GM12878 (cell line): Measurements from ENCODE around the gene BBS9. TPM values are rescaled to one million over a fixed set of nuclear protein-coding genes. Genes with fewer than 3 reads are reported as not detected.
A peak's percentile ranks its signal among the peaks of the same experiment; 100 is the strongest.

Experiments
- BACH1 ChIP-seq: fragments of 450-650 bp; IDR thresholded peaks from 2 replicates; pipeline ENCODE4 v1.6.1; 2017; ENCODE audit warnings: mild to moderate bottlenecking, borderline replicate concordance
- BMI1 ChIP-seq: fragments of 450-650 bp; IDR thresholded peaks from 2 replicates; pipeline ENCODE4 v1.6.1; 2016; ENCODE audit warnings: mild to moderate bottlenecking, moderate library complexity, borderline replicate concordance
- CHD2 ChIP-seq: IDR thresholded peaks from 2 replicates; pipeline ENCODE4 v1.6.1; 2011; ENCODE audit warnings: low read depth, low read length, improper control_type of control experiment, borderline replicate concordance
- CREB1 ChIP-seq: IDR thresholded peaks from 2 replicates; pipeline ENCODE4 v1.6.1; 2012; ENCODE audit warnings: low read depth, mild to moderate bottlenecking, inconsistent platforms
- EGR1 ChIP-seq, 2 experiments: IDR thresholded peaks; 1 replicate in 1 of 2; 2 replicates in 1 of 2; pipeline ENCODE4 v1.6.1; 2011 to 2012; ENCODE audit warnings: low read depth in 2 of 2, low read length in 2 of 2, borderline replicate concordance in 1 of 2, mild to moderate bottlenecking in 1 of 2, moderate library complexity in 1 of 2
- ETV6 ChIP-seq, 2 experiments: fragments of 450-650 bp in 1 of 2; IDR thresholded peaks in 1 of 2; conservative IDR thresholded peaks in 1 of 2; 2 replicates each; pipeline ENCODE4 v1.6.1; 2014; ENCODE audit warnings: antibody characterized with exemption in 1 of 2, borderline replicate concordance in 1 of 2, low read depth in 1 of 2, mild to moderate bottlenecking in 1 of 2, moderate library complexity in 1 of 2
- HCFC1 ChIP-seq: fragments of 150-350 bp; IDR thresholded peaks from 2 replicates; pipeline ENCODE4 v1.6.1; 2014; ENCODE audit warnings: low read length
- HDGF ChIP-seq: fragments of 450-650 bp; IDR thresholded peaks from 2 replicates; pipeline ENCODE4 v1.6.1; 2016; ENCODE audit warnings: antibody characterized with exemption
- IKZF1 ChIP-seq: fragments of 450-650 bp; conservative IDR thresholded peaks from 2 replicates; pipeline ENCODE4 v1.6.1; 2017; ENCODE audit warnings: antibody characterized with exemption, mild to moderate bottlenecking
- LARP7 ChIP-seq: fragments of 450-650 bp; IDR thresholded peaks from 2 replicates; pipeline ENCODE4 v1.6.1; 2017; ENCODE audit warnings: mild to moderate bottlenecking
- MTA2 ChIP-seq: fragments of 450-650 bp; IDR thresholded peaks from 2 replicates; pipeline ENCODE4 v1.6.1; 2016; ENCODE audit warnings: low read depth, mild to moderate bottlenecking, moderate library complexity
- MXI1 ChIP-seq: fragments of 150-350 bp; IDR thresholded peaks from 2 replicates; pipeline ENCODE4 v1.6.1; 2011; ENCODE audit warnings: low read depth, mild to moderate bottlenecking, inconsistent platforms, low read length, improper control_type of control experiment
- NR2C1 ChIP-seq: fragments of 450-650 bp; IDR thresholded peaks from 2 replicates; pipeline ENCODE4 v1.6.1; 2017; ENCODE audit warnings: antibody characterized with exemption, mild to moderate bottlenecking, moderate library complexity
- NRF1 ChIP-seq: conservative IDR thresholded peaks from 2 replicates; pipeline ENCODE4 v1.6.1; 2011; ENCODE audit warnings: mild to moderate bottlenecking, low read depth, low read length, improper control_type of control experiment
- RAD51 ChIP-seq: fragments of 450-650 bp; IDR thresholded peaks from 2 replicates; pipeline ENCODE4 v1.6.1; 2016; ENCODE audit warnings: moderate library complexity, mild to moderate bottlenecking, inconsistent platforms
- RUNX3 ChIP-seq: IDR thresholded peaks from 2 replicates; pipeline ENCODE4 v1.6.1; 2012; ENCODE audit warnings: low read length, inconsistent platforms
- SIN3A ChIP-seq: IDR thresholded peaks from 2 replicates; pipeline ENCODE4 v1.6.1; 2012; ENCODE audit warnings: low read depth, low read length, improper control_type of control experiment
- SIX5 ChIP-seq: IDR thresholded peaks from 2 replicates; pipeline ENCODE4 v1.6.1; 2011; ENCODE audit warnings: mild to moderate bottlenecking, low read depth, low read length, moderate library complexity; ENCODE audit not compliant: severe bottlenecking
- SMC3 ChIP-seq: IDR thresholded peaks from 2 replicates; pipeline ENCODE4 v1.6.1; 2011; ENCODE audit warnings: low read length, improper control_type of control experiment, borderline replicate concordance
- SP1 ChIP-seq: IDR thresholded peaks from one replicate; pipeline ENCODE4 v1.6.1; 2011; ENCODE audit warnings: low read depth, low read length
- TCF12 ChIP-seq: IDR thresholded peaks from 2 replicates; pipeline ENCODE4 v1.6.1; 2011; ENCODE audit warnings: low read depth, mild to moderate bottlenecking, low read length
- polyA plus RNA-seq, 11 experiments: library from polyadenylated mRNA; depleted of rRNA in 4 of 11; unstranded in 6 of 11; stranded (reverse) in 5 of 11; fragments of >200 nt; fragmentation: Nextera tagmentation in 4 of 11; fragmentation: Illumina TruSeq in 1 of 11; extraction: Ambion mirVana in 4 of 11; extraction: Trizol in 1 of 11; gene quantifications; 1 replicate in 1 of 11; 2 replicates in 10 of 11; pipeline versions ENCODE4 v1.2.1 to v1.2.3, GENCODE V29; 2011 to 2016; ENCODE audit warnings: inconsistent platforms in 2 of 11, missing spikeins in 2 of 11, low read depth in 1 of 11
- total RNA-seq, 4 experiments: library from RNA; depleted of rRNA in 3 of 4; stranded (reverse); fragments of >200 nt in 3 of 4; fragmentation: Illumina TruSeq in 1 of 4; extraction: Trizol in 1 of 4; gene quantifications; 2 replicates each; pipeline versions ENCODE4 v1.2.1 to v1.2.3, GENCODE V29; 2013 to 2021
- TF ChIP-seq, protein P1 (sequence below): fragments of 150-350 bp; IDR thresholded peaks from 2 replicates; pipeline ENCODE4 v1.6.1; 2014; ENCODE audit warnings: mild to moderate bottlenecking, low read depth, low read length
- TF ChIP-seq, protein P2 (sequence below): fragments of 450-650 bp; IDR thresholded peaks from 2 replicates; pipeline ENCODE4 v1.6.1; 2016; ENCODE audit warnings: mild to moderate bottlenecking, moderate library complexity, borderline replicate concordance
- TF ChIP-seq, protein P3 (sequence below): IDR thresholded peaks from 2 replicates; pipeline ENCODE4 v1.6.1; 2011; ENCODE audit warnings: mild to moderate bottlenecking, low read depth, low read length, moderate library complexity; ENCODE audit not compliant: insufficient replicate concordance

BBS9 gene
- total and polyA plus RNA-seq, 10 of the 15 experiments (the other 5 are each of a cell fraction or from before 2014, with no cell fraction given): 1.2 to 5.6 (median 2.3) TPM

DNA sequence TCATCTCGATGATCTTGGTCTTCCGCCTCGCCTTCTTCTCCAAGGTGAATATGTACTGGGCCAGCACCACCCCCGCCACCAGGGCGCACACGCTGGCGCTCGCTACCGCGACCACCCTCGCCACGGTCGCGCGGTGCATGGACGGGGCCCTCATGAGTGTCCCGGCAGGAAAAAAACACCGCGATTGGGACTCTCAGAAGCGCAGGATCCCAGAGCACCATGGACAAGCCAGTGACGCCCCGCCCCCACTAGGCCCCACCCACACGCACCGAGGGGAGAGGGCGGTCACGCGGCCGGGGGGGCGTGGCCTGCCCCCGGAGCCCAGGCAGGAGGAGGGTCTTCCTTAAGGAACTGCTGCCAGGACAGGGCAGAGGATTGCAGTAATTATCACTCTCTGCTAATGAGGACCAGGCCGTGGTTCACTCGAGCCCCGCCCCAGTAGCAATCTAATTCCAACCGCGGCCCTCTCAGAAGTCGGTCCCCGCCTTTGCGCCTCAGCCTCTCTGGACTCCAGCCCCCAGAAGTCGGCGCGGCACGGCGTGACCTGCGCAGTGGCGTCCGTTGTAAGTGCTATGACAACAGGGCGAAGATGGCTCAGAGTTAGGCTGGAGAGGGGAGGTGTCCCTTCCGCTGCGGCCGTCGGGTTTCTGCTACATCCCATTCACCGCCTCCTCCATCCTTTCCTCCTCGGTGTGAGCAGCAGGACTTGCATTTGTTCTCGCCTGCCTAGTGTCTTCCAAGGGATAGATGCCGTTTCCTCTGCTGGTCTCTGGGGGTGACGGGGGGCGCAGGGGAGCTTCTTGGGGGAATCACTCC is at the start of gene BBS9 (continued):
- no peak for TF ChIP-seq BACH1
- peak; percentile 39; the same call in 1 of the 2 replicates for TF ChIP-seq CREB1
- TF ChIP-seq NR2C1: peak; percentile 46; the same call in 1 of the 2 replicates
- TF ChIP-seq IKZF1: peak; percentile 84
- TF ChIP-seq SIN3A: no peak
- peak; percentile 91 for TF ChIP-seq HCFC1
- peak; percentile 81 for TF ChIP-seq NRF1
- TF ChIP-seq CHD2: 0 out of 2 replicates have a peak, but pooled peaks have one; percentile 17
- peak; percentile 47; the same call in 1 of the 2 replicates for TF ChIP-seq MTA2
- no peak for TF ChIP-seq SMC3
- TF ChIP-seq HDGF: peak; percentile 87
- no peak for TF ChIP-seq ETV6 (conservative IDR thresholded peaks at IDR 0.05 in 1 of 2, IDR thresholded peaks at IDR 0.05 in 1 of 2; ENCODE audit: borderline replicate concordance in 1 of 2, low read depth in 1 of 2)
- peak in 1 of 2 experiments; percentile 59; a peak in 2 of 3 replicates for TF ChIP-seq EGR1 (IDR thresholded peaks at IDR 0.05; ENCODE audit: borderline replicate concordance in 1 of 2, low read depth in 2 of 2, low read length in 2 of 2)
- peak; percentile 78; the same call in 1 of the 2 replicates for TF ChIP-seq BMI1
- peak; percentile 82 for TF ChIP-seq RAD51
- TF ChIP-seq, protein P1, sequence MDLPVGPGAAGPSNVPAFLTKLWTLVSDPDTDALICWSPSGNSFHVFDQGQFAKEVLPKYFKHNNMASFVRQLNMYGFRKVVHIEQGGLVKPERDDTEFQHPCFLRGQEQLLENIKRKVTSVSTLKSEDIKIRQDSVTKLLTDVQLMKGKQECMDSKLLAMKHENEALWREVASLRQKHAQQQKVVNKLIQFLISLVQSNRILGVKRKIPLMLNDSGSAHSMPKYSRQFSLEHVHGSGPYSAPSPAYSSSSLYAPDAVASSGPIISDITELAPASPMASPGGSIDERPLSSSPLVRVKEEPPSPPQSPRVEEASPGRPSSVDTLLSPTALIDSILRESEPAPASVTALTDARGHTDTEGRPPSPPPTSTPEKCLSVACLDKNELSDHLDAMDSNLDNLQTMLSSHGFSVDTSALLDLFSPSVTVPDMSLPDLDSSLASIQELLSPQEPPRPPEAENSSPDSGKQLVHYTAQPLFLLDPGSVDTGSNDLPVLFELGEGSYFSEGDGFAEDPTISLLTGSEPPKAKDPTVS: no peak
- TF ChIP-seq, protein P2, sequence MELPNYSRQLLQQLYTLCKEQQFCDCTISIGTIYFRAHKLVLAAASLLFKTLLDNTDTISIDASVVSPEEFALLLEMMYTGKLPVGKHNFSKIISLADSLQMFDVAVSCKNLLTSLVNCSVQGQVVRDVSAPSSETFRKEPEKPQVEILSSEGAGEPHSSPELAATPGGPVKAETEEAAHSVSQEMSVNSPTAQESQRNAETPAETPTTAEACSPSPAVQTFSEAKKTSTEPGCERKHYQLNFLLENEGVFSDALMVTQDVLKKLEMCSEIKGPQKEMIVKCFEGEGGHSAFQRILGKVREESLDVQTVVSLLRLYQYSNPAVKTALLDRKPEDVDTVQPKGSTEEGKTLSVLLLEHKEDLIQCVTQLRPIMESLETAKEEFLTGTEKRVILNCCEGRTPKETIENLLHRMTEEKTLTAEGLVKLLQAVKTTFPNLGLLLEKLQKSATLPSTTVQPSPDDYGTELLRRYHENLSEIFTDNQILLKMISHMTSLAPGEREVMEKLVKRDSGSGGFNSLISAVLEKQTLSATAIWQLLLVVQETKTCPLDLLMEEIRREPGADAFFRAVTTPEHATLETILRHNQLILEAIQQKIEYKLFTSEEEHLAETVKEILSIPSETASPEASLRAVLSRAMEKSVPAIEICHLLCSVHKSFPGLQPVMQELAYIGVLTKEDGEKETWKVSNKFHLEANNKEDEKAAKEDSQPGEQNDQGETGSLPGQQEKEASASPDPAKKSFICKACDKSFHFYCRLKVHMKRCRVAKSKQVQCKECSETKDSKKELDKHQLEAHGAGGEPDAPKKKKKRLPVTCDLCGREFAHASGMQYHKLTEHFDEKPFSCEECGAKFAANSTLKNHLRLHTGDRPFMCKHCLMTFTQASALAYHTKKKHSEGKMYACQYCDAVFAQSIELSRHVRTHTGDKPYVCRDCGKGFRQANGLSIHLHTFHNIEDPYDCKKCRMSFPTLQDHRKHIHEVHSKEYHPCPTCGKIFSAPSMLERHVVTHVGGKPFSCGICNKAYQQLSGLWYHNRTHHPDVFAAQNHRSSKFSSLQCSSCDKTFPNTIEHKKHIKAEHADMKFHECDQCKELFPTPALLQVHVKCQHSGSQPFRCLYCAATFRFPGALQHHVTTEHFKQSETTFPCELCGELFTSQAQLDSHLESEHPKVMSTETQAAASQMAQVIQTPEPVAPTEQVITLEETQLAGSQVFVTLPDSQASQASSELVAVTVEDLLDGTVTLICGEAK: no peak; the same call in 1 of the 2 replicates
- peak; percentile 42 for TF ChIP-seq SP1
- TF ChIP-seq, protein P3, sequence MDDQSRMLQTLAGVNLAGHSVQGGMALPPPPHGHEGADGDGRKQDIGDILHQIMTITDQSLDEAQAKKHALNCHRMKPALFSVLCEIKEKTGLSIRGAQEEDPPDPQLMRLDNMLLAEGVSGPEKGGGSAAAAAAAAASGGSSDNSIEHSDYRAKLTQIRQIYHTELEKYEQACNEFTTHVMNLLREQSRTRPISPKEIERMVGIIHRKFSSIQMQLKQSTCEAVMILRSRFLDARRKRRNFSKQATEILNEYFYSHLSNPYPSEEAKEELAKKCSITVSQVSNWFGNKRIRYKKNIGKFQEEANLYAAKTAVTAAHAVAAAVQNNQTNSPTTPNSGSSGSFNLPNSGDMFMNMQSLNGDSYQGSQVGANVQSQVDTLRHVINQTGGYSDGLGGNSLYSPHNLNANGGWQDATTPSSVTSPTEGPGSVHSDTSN: no peak
- TF ChIP-seq SIX5: peak; percentile 77
- no peak for TF ChIP-seq TCF12
- no peak for TF ChIP-seq RUNX3
- TF ChIP-seq MXI1: peak; percentile 81; the same call in 1 of the 2 replicates
- peak; percentile 35; the same call in 1 of the 2 replicates for TF ChIP-seq LARP7
